ENCODE data around the gene AHCY.

Gene AHCY

GRCh38 chr20:34235875-34236274 is 67.3 kb downstream of the AHCY start:
- POLR2A ChIA-PET: no interaction called here
- no peak for DNase-seq (ENCODE audit: extremely low spot score)
- CTCF ChIA-PET: no interaction called here
- no peak for TF ChIP-seq CTCF (IDR thresholded peaks at IDR 0.05; ENCODE audit: control extremely low read depth, extremely low read depth, low read depth, missing control alignments)

GRCh38 chr20:34233687-34234086 is 69.5 kb downstream of the AHCY start:
- CTCF ChIA-PET: interaction anchor here (2.3 kb wide), 1 partner anchor 17 kb away, joined by 6 read pairs; no protein-coding TSS in a partner anchor

GRCh38 chr20:34232494-34233087 is 70.6 kb downstream of the AHCY start:
- TF ChIP-seq CTCF (IDR thresholded peaks at IDR 0.05; ENCODE audit: control extremely low read depth, extremely low read depth, low read depth, missing control alignments): no peak
- ChIA-PET CTCF (interaction anchor here (1.8 to 2.3 kb wide), 2 partner anchors 16 to 80 kb away, joined by 4 to 6 read pairs; no protein-coding TSS in a partner anchor), POLR2A (interaction anchor here (0.7 kb wide), 1 partner anchor 357 kb away, joined by 8 read pairs; no protein-coding TSS in a partner anchor)
- no peak for DNase-seq (ENCODE audit: extremely low spot score)

More at GRCh38 chr20:34233687-34234086, 69.5 kb downstream of the AHCY start:
- TF ChIP-seq CTCF (IDR thresholded peaks at IDR 0.05; ENCODE audit: control extremely low read depth, extremely low read depth, low read depth, missing control alignments): no peak
- POLR2A ChIA-PET: no interaction called here
- no peak for DNase-seq (ENCODE audit: extremely low spot score)

GRCh38 chr20:34231634-34232033 is 71.5 kb downstream of the AHCY start:
- ChIA-PET POLR2A (no interaction called here), CTCF (interaction anchor here (1.0 to 2.3 kb wide), 3 partner anchors 15 to 81 kb away, joined by 3 to 6 read pairs (median 4); no protein-coding TSS in a partner anchor)
- DNase-seq (ENCODE audit: extremely low spot score): no peak
- TF ChIP-seq CTCF (IDR thresholded peaks at IDR 0.05; ENCODE audit: control extremely low read depth, extremely low read depth, low read depth, missing control alignments): no peak

All from GM10248 (cell line).